ENCODE data around the gene PFKP.

Gene PFKP

GRCh38 chr10:3090388-3090787 lies 23.0 kb downstream of the PFKP start:
- no peak overlapping the region for H3K4me3 ChIP-seq (replicated peaks in 1 of 2; ENCODE audit: low read depth in 2 of 2, low read length in 2 of 2)
- DNase-seq (ENCODE audit: low read depth in 2 of 2) = no peak
- no peak for TF ChIP-seq CTCF (IDR thresholded peaks at IDR 0.05; ENCODE audit: low read depth, low read length)

GRCh38 chr10:3090914-3091787 lies 23.8 kb downstream of the PFKP start:
- DNase-seq (ENCODE audit: low read depth in 2 of 2) = peak; percentile 90 to 98
- peak overlapping the region in 1 of 2 donors; percentile 7 for H3K4me3 ChIP-seq (replicated peaks in 1 of 2; ENCODE audit: low read depth in 2 of 2, low read length in 2 of 2)
- TF ChIP-seq CTCF (IDR thresholded peaks at IDR 0.05; ENCODE audit: low read depth, low read length) = no peak

- no peak for TF ChIP-seq CTCF (IDR thresholded peaks at IDR 0.05; ENCODE audit: low read depth, low read length)
- DNase-seq (ENCODE audit: low read depth in 2 of 2) = no peak
These were observed 24.6 kb downstream of the PFKP start for GRCh38 chr10:3091921-3092320.

GRCh38 chr10:3093996-3094395 lies 26.6 kb downstream of the PFKP start:
- no peak for DNase-seq (ENCODE audit: low read depth in 2 of 2)
- H3K4me3 ChIP-seq (replicated peaks in 1 of 2; ENCODE audit: low read depth in 2 of 2, low read length in 2 of 2) = no peak overlapping the region
- TF ChIP-seq CTCF (IDR thresholded peaks at IDR 0.05; ENCODE audit: low read depth, low read length) = no peak

More at GRCh38 chr10:3091921-3092320, 24.6 kb downstream of the PFKP start:
- H3K4me3 ChIP-seq (replicated peaks in 1 of 2; ENCODE audit: low read depth in 2 of 2, low read length in 2 of 2) = no peak overlapping the region

GRCh38 chr10:3094609-3095036 lies 27.3 kb downstream of the PFKP start:
- H3K4me3 ChIP-seq (replicated peaks in 1 of 2; ENCODE audit: low read depth in 2 of 2, low read length in 2 of 2) = peak overlapping the region in 1 of 2 donors; percentile 6
- peak in 1 of 2 donors; percentile 51 for DNase-seq (ENCODE audit: low read depth in 2 of 2)
- TF ChIP-seq CTCF (IDR thresholded peaks at IDR 0.05; ENCODE audit: low read depth, low read length) = no peak

- no peak for TF ChIP-seq CTCF (IDR thresholded peaks at IDR 0.05; ENCODE audit: low read depth, low read length)
- peak; percentile 98 to 100 for DNase-seq (ENCODE audit: low read depth in 2 of 2)
- no peak overlapping the region for H3K4me3 ChIP-seq (replicated peaks in 1 of 2; ENCODE audit: low read depth in 2 of 2, low read length in 2 of 2)
These were observed 28.2 kb downstream of the PFKP start for GRCh38 chr10:3095373-3096139.

Measured in cardiac fibroblast (primary cell).